ENCODE results near the gene CTXND1.

GRCh38 chr15:80191198-80191597, 60.8 kb downstream of the CTXND1 start:
- no peak for TF ChIP-seq CTCF (IDR thresholded peaks at IDR 0.05)
- TF ChIP-seq POLR2A (IDR thresholded peaks at IDR 0.05) = no peak
